HPDE6-E6E7 (cell line): ENCODE measurements around the gene TMEM121.
"Not testable (repeated sequence)": the region's sequence is repeated elsewhere in the genome, so short reads cannot be mapped to it uniquely, and the experiment has no call there.

Experiments
- DNase-seq: peaks from one replicate; pipeline ENCODE4 v3.0.0; 2011; ENCODE audit warnings: missing footprints; ENCODE audit errors: extremely low spot score

Gene TMEM121

DNA sequence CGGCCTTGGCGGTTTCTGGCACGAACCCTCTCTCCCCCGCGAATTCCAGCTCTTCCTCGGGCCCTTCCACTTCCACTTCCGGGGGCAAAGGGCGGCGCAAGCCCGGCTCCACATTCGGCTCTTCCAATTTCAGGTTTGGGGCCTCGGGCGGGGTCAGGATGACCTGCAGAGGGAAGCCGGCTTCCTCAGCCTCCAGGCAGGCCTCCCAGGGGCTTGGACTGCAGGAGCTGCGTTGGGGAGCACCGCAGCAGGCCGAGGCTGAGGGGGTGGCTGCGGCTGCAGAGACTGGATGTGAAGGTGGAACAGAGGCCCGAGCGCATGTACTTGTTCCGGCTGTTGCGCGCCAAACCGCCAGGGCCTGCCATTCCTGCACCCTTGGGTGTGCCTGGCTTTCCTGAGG is 20.7 kb downstream of the TMEM121 start:
- not testable (repeated sequence) for DNase-seq

DNA sequence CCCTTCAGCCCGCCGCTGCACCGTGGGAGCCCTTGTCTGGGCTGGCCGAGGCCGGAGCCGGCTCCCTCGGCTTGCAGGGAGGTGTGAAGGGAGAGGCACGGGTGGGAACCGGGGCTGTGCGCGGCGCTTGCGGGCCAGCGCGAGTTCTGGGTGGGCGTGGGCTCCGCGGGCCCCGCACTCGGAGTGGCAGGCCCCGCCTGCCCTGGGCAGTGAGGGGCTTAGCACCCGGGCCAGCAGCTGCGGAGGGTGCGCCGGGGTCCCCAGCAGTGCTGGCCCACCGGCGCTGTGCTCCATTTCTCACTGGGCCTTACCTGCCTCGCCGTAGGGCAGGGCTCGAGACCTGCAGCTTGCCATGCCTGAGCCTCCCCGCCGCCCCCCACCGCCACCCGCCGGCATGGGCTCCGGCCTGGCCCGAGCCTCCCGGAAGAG is 21.4 kb downstream of the TMEM121 start:
- DNase-seq = no peak

DNA sequence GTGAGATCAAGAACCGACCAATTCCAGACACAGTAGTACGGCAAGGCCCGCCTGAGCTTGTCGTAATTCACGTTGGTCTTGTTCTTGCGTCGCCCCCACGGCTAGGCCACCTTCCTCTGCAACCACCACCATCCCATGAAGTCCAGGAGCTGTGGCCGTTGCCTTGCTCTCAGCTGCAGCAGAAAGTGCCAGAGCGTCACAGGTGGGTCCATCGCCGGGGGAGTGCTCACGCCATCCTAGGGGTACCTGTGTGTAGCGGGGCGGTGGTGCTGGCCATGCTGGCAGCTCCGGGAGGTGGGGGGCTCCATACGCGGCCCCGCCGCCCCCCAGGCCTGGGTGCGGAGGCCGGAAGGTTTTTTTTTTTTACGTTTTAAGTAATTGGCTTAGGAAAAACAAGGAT is 23.1 kb downstream of the TMEM121 start:
- DNase-seq = no peak

DNA sequence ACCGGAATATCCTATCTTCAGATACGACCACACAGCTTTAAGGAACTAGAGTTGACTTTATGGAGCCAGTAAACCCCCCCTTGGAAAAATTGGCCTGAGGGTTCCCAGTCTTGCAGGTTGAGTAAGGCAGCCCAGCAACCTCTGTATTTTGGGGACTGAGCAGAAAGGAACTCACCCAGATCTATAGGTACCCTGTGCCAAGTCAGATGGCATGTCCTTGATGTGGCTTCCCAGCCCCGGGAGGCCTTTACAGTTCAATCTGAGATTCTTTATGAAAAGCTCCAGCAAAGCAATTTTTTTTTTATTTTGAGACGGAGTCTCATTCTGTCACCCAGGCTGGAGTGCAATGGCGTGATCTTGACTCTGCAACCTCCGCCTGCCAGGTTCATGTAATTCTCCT is 27.6 kb downstream of the TMEM121 start:
- no peak for DNase-seq

DNA sequence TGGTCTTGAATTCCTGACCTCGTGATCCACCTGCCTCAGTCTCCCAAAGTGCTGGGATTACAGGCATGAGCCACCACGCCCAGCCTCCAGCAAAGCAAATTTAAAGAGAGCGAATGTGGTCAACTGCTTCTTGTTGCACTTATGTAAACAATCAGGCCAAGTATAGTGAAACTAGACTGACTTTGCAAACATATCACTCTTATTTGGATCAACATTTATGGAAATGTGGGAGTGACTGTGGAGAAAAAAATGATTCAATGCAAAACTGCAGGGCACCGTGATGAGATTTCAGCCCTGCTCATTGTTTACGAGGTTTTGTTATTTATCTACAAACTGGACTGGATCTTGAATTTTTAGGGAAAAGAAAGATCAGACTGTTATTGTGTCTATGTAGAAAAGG is 28.1 kb downstream of the TMEM121 start:
- DNase-seq = no peak

DNA sequence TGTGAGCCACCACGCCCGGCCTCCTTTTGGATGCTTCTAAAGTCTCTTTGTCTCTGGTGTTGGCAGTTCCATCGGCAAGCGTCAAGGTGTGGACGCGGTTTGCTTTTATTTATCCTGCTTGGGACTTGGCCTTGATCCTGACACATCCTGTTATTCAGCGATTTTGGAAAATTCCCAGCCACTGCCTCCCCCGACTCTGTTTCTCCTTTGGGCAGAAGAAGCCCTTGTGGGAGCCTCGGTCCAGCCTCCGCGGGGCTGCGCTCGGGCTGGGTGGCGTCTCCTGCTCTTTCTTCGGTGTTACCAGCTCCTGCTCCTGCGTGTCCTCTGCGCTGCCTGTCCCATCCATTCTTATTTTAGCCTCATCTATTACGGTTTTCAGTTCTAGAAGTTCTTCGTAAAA is 31.3 kb downstream of the TMEM121 start:
- DNase-seq = not testable (repeated sequence)

DNA sequence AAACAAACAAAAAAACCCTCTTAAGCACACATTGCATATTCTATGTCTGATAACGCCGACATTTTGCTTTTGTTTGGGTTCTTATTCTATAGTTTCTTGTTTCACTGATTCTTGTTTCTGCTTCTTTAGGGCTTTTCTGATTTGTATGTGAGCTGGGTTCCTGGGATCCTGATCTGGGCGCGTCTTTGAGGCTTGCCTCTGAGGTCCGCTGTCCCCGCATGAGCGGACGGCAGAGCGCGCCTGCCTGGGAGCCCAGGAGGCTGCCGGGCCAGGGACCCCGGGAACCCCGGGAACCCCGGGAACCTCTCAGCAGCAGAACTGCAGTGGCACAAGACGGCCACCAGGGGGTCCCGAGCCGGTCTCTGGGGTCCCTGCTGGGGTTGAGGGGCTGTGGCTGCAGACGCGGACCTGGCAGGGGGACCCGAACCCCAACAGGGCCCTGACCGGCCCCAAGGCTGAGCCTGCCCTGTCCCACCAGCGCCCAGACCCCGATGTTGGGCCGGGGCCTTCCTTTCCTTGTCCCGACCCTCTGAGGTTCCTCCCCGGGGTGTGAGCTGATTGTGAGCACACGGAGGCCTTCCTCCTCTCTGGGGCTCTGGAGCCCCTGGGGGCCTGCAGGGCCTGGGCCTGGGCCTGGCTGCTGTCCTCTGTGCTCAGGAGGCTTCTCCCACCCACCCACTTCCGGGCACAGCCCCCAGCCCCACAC is 32.2 kb downstream of the TMEM121 start:
- not testable (repeated sequence) for DNase-seq

DNA sequence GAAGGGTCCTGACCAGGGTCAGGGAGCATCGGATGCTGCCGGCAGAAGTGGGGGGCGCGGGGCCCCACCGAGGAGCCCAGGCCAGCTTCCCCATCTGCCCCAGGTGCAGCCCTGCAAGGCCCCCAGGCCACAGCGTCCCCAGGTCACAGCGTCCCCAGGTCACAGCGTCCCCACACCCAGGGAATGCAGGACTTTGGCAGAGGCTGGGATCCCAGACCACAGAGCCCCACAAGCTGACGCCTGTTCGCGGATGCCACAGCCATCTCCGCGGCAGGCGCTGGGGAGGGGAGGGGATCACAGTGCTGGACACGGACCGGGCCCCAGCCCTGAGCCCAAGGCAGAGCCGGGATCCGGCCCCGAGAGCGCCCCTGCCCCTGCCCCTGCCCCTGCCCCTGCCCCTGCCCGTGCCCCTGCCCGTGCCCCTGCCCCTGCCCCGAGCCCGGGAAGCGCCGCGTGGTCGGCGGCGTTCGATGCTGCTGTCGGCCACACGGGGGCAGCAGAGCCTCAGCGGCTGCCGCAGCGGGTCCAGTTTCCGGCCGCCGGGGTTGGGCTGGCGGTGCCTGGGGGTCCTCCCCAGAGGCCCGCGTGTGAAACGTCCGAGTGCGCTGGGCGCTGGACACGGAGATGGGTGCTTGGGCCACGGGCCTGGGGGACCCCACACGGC is 33.1 kb downstream of the TMEM121 start:
- DNase-seq = not testable (repeated sequence)

DNA sequence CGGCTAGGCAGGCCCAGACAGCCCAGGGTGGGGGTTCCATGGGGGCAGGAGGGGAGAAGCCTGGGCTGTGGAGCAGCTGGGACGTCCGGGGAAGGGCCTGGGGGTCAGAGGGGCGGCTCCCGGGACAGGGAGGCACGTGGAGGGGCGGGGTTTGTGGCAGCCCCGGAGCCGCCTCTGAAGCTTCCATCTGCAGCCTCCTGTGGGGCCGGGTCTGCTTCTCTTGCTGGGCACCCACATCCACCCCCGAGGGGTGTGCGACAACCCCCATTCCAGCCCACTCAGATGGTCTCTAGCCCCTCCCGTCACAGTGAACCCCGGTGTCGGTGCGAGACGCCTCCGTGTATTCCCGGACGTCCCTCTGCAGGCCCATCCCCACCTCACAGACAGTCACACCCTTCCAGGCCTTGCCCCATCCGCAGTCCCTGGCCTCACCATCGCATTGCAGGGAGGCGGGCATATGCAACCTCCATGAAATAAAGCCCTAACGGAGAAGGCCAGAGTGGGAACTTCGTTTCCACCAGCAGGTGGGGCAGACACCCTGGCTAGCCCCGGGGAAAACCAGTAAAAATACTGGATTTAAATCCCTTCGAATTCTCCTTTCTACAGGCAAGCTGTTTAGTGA is 33.8 kb downstream of the TMEM121 start:
- not testable (repeated sequence) for DNase-seq

DNA sequence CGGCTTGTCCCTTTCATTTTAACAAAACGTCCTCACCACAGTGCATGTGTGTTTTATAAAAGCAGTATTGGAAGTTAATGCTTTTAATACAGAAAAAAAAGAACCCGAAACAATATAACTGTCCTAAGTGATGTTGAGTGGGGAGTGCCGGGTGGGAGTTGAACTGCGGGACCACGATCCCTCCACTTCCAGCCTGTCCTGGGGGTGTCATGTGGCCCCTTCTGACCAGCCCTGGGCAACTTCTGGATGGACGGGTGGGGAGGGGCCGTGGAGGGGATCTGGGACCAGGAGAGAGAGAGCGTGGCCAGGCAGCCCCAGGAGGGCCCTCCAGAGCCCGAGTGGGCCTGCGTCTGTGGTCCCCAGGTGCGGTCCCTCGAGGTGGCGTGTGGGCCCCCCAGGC is 35.0 kb downstream of the TMEM121 start:
- DNase-seq = not testable (repeated sequence)

DNA sequence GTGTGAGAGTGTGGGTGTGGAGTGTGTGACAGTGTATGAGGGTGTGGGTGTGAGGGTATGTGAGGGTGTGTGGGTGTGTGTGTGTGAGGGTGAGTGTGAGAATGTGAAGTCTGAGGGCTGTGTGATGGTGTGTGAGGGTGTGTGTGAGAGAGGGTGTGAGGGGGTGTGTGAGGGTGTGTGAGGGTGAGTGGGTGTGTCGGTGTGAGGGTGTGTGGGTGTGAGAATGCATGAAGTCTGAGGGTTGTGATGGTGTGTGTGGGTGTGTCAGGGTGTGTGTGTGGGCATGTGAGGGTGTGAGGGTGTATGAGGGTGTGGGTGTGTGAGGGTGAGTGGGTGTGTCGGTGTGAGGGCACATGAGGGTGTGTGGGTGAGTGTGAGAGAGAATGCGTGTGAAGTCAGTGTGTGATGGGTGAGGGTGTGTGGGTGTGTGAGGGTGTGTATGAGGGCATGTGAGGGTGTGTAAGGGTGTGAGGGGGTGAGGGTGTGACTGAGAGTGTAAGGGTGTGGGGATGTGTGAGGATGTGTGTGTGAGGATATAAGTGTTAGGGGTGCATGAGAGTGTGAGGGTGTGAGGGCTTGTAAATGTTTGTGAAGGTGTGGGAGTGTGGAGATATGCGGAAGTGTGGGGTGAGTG is 36.4 kb downstream of the TMEM121 start:
- DNase-seq = no peak

DNA sequence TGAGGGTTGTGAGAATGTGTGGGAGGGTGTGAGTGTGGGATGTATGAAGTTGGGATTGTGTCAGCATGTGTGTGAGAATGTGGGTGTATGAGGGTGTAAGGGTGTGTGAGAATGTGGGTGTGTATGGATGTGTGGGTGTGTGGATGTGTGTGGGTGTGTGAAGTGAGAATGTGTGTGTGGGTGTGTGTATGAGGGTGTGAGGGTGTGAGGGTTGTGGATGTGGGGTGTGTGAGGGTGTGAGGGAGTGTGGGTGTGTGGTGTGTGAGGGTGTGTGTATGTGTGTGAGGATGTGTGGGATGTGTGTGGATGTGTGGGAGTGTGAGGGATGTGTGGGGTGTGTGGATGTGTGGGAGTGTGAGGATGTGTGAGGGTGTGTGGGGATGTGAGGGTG is 37.0 kb downstream of the TMEM121 start:
- no peak for DNase-seq

DNA sequence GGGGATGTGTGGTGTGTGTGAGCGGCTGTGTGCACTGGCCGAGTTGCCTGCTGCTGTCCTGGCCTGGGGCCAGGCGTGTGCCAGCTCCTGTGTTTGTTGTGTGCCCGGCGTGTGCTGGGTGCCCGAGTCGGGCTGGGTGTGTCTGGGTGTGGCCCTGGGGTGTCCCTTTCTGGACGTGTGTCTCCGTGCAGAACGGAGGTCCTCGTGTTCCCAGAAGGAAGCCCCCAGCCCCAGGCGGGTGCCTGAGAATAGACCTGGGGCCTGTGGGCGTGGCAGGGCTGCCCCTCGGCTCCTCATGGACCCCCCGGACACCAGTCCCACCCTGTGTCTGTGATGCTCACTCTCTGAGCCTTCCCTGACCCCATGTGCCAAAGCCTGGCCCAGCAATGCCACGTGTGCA is 38.2 kb downstream of the TMEM121 start:
- not testable (repeated sequence) for DNase-seq

DNA sequence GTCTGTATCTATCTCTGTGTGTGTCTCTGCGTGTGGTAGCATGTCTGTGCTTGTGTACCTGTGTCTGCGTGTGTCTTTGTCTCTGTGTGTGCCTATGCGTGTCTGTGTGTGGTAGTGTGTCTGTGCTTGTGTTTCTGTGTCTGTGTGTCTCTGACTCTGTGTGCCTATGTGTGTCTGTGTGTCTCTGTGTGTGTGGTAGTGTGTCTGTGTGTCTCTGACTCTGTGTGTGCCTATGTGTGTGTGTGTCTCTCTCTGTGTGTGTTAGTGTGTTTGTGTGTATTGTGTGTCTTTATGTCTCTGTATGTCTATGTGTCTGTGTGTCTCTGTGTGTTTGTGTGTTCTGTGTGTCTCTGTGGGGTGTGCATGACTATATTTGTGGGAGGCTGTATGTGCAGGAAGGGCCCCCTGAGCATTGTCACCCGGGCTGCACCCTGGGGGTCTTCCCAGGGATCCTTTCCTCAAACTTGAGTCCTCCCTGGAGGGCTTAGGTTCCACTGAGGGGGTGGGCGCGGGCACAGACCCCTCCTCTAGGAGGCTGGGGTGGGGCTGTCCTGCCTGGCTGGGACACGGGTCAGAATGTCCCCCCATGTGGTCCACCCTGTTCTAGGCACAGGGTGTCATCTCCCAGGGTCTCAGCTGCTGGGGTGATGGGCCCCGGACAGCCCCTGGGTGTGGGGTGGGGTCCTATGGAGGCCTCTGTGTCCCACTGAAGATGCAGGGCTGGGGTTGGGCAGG is 39.0 kb downstream of the TMEM121 start:
- not testable (repeated sequence) for DNase-seq

DNA sequence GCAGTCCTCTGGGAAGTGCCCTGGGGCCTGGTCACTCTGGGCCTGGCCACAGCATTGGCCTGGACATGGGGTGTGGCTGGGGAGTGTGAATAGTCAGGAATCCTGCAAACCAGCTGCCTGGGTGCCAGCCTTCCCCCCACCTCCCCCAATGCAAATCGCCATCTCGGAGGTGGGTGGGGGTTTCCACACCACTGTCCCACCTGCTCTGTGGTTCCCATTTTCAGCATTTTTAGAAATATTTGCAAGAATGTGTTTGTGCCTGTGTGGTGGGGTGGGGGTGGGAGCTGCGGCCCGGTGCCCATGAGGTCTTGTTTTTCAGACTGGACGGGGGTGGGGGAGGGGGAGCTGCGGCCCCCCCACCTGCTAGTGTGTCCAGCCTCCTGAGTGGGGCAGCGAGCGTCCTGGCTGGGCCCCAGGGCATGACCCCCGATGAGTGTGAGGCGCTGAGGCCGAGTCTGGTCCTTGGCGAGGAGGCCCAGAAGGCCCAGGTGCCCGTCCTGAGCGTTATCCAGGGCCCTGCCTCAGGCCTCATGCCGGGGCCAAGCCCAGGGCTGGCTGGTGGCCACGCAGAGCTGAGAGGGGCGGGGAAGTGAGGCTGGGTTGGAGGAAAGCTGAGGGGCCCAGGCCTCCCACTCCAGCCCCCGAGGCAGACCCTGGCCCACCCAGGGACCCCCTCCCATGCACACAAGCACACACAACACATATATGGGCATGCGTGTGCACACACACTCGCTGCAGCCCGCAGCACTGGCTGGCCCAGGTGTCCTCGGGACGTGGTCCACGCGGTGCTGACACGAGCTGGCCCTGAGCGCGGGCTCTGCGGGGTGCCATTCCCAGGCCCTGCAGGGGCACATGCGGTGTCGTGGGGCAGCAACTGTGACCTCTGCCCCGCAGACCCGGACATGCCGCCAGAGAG is 40.1 kb downstream of the TMEM121 start:
- DNase-seq = not testable (repeated sequence)

DNA sequence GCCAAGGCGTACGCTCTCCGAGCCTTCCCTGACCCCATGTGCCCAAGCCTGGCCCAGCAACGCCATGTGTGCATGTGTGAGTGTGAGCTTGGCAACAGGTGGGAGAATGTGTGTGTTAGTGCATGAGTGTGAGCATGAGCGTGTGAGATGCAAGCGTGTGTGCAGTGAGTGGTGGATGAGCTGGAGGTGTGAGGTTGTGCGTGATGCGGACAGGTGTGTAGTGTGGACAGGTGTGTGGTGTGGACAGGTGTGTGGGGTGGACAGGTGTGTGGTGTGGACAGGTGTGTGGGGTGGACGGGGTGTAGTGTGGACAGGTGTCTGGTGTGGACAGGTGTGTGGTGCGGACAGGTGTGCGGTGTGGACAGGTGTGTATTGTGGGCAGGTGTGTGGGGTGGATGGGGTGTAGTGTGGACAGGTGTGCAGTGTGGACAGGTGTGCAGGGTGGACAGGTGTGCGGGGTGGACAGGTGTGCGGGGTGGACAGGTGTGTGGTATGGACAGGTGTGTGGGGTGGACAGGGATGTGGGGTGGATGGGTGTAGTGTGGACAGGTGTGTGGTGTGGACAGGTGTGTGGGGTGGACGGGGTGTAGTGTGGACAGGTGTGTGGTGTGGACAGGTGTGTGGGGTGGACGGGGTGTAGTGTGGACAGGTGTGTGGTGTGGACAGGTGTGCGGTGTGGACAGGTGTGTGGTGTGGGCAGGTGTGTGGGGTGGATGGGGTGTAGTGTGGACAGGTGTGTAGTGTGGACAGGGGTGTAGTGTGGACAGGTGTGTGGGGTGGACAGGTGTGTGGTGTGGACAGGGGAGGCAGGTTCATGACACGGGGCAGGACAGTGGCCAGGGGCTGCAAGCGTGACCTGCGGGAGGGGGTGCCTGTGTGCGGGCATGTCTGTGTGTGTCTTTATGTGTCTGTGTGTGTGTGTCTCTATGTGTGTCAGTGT is 41.1 kb downstream of the TMEM121 start:
- DNase-seq = not testable (repeated sequence)

DNA sequence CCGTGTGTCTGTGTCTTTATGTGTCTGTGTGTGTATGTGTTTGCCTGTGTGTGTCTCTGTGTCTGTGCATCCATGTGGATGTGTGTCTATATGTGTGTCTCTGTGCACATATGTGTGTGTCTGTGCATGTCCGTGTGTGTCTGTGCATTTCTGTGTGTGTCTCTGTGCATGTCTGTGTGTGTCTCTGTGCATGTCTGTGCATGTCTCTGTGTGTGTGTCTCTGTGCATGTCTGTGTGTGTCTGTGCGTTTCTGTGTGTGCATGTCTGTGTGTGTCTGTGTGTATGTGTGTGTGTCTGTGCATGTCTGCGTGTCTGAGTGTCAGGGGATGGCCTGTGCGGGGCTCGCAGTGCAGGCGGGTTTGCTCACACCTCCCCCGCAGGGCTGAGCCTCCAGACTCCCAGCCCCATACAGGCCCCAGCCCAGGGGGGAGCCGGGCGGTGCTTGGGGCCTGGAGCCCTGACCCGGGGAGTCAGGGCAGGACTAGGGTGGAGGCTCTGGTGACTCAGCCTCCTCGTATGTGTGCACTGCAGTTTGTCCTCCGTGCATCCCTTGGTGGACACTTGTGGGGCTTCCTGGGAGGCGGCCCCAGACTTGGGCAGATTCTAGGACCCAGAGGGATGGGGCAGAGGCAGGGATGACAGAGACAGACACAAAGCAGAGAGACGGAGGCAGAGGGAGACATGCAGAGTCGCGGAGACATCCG is 41.9 kb downstream of the TMEM121 start:
- DNase-seq = not testable (repeated sequence)

DNA sequence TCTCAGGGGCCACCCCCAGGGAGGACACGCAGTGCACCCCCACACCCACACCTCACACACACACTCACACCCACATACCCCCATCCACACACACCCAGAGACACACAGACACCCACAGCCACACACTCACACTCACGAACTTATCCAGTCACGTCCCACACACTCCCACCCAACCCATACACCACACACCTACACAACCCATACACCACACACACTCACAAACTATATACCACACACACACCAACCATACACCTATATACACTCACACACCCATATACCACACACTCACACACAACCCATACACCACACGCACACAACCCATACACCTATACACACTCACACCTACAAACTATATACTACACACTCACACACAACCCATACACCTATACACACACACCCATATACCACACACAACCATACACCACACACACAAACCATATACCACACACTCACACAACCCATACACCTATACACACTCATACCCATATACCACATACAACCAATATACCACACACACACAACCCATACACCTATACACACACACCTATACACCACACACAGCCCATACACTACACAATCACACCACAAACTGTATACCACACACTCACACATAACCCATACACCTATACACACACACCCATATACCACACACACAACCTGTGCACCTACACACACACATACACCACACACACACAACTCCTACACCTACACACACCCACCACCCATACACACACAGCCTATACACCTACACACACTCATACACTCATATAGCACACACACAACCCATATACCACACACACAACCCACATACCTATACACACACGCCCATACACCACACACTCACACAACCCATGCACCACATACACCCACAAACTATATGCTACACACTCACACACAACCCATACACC is 42.7 kb downstream of the TMEM121 start:
- DNase-seq = no peak
